Activated T-cell treated with anti-CD3 and anti-CD28 coated beads, Interleukin-2, amount 50 U/mL, for 1 hour (primary cell): Measurements from ENCODE around the gene AGAP9.
"Not testable (repeated sequence)": the region's sequence is repeated elsewhere in the genome, so short reads cannot be mapped to it uniquely, and the experiment has no call there.

Experiments
- DNase-seq: peaks from one replicate; pipeline ENCODE4 v3.0.0-alpha.2; 2020

Gene AGAP9

DNA sequence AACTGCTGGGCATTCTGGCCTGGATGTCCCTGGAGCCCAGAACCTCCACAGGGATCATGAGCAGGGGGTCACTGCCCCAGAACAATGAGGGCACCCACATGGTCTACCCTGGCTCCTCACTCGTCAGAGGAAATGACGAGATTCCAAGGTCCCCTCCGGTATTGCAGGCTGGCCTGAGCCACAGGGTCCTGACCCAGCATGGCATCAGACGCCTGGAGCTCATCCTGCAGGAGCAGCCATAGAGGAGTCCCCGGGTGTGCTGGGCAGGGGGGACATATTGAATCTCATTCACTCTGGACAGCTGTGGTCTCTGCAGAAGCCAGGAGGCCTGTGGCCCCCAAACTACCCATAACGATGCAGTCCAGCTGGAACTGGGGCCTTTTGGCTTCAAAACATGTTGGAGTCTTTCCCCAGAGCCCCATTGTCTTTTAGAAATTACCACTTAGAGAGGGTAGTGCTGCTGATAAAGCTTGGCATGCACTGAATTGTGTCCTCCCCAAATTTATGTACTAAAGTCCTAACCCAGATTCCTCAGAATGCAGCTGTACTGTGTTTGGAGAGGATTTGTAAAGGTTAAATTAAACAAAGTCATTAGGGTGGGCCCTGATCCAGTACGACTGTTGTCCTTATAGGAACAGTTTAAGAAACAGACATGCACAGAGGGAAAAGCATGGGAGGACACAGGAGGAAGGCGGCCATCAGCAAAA lies 67.2 kb downstream of the AGAP9 start:
- DNase-seq, result no peak

DNA sequence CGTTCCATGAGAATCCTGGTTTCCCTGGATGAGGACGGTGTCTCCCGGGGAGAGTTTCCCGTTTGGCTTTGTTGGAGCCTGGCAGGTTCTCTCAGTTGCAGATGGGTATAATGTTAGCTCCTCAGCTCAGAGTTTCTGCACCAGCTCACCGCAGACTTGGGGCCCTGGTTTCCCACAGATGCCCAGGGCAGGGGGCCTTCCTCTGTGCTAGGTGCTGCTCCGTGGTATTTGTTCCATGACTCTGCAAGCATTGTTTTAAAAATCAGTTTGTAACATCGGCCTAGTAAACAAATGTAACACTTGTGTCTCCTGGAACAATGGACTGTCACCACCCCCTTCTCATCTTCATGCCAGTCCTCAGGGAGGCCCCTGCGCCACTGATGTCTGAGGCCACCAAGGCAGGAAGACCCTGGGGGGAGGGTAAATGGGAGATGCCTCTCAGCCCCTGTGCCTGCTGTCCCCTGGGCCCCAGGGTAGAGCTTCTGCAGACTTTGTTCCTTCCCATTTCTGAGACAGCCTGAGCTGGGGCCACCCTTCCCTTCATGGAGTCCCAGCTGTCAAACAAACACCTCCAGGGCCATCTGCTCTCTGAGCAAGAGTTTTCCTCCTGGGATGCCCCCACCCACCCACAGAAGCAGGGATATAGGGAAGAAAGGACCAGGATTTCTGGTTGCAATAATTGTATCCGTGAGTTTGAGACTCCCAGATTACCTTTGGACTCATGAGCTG lies 67.9 kb downstream of the AGAP9 start:
- not testable (repeated sequence) for DNase-seq

- no peak for DNase-seq
Observed at GRCh38 chr10:47454780-47455058, 68.7 kb downstream of the AGAP9 start.

- DNase-seq, result no peak
Observed at GRCh38 chr10:47454008-47454779, 69.2 kb downstream of the AGAP9 start.

- DNase-seq, result no peak
Observed at GRCh38 chr10:47453141-47454007, 70.1 kb downstream of the AGAP9 start.

GRCh38 chr10:47452495-47453140 lies 70.8 kb downstream of the AGAP9 start:
- no peak for DNase-seq

GRCh38 chr10:47451998-47452494 lies 71.4 kb downstream of the AGAP9 start:
- DNase-seq, result no peak
